Heart right ventricle (tissue), 16 donors: ENCODE measurements around the gene FANCC. TPM values are rescaled to one million over a fixed set of nuclear protein-coding genes. Genes with fewer than 3 reads are reported as not detected.
A peak's percentile ranks its signal among the peaks of the same experiment; 100 is the strongest.

Experiments
- ATAC-seq, 8 donors: fragments of 200-7000 bp; cut with Tn5 transposase; one replicate each; pipeline ENCODE4 v1.9.1; 2020; ENCODE audit warnings: mild to moderate bottlenecking in 8 of 8, moderate library complexity in 8 of 8, moderate number of reproducible peaks in 1 of 8
- DNase-seq, 2 donors: peaks; one replicate each; pipeline ENCODE4 v3.0.0-alpha.2; 2020
- H3K27ac ChIP-seq, 10 donors: fragments of 200-600 bp; sonication (generic) in 2 of 10; one replicate each; pipeline versions ENCODE4 v1.5.0 to v1.8.0; 2020 to 2022; ENCODE audit warnings: mild to moderate bottlenecking in 3 of 10
- H3K27me3 ChIP-seq, 7 donors: fragments of 200-600 bp; one replicate each; pipeline ENCODE4 v1.8.0; 2021 to 2022; ENCODE audit warnings: mild to moderate bottlenecking in 2 of 7
- H3K36me3 ChIP-seq, 9 donors: fragments of 200-600 bp; sonication (generic) in 1 of 9; one replicate each; pipeline versions ENCODE4 v1.5.0 to v1.8.0; 2020 to 2022; ENCODE audit warnings: mild to moderate bottlenecking in 2 of 9
- H3K4me1 ChIP-seq, 9 donors: fragments of 200-600 bp; sonication (generic) in 1 of 9; one replicate each; pipeline versions ENCODE4 v1.5.0 to v1.8.0; 2020 to 2022; ENCODE audit warnings: mild to moderate bottlenecking in 4 of 9
- H3K4me3 ChIP-seq, 10 donors: fragments of 200-600 bp; sonication (generic) in 2 of 10; one replicate each; pipeline versions ENCODE4 v1.5.0 to v1.8.0; 2020 to 2022; ENCODE audit warnings: mild to moderate bottlenecking in 7 of 10, moderate library complexity in 2 of 10
- H3K9me3 ChIP-seq, 11 donors: fragments of 200-600 bp in 10 of 11; sonication (generic) in 2 of 11; one replicate each; pipeline versions ENCODE4 v1.5.0 to v1.8.0; 2013 to 2022; ENCODE audit warnings: mild to moderate bottlenecking in 2 of 11, control low read depth in 1 of 11, moderate library complexity in 1 of 11
- WGBS, 2 donors: extraction: QIAGEN DNeasy Blood & Tissue Kit; methylation state at CpG; one replicate each; pipeline ENCODE4 v1.1.7; 2013; ENCODE audit warnings: inconsistent platforms in 1 of 2; 5-methylcytosine and 5-hydroxymethylcytosine counted together
- intact Hi-C, 10 donors: fragments of 100-400 bp; cut with DNase I; formaldehyde crosslinking; loops; one replicate each; pipeline versions ENCODE4 v1.11.1 to v1.14.2; 2022
- polyA plus RNA-seq, 2 donors: library from polyadenylated mRNA; stranded (reverse); fragments of 200-250 nt; gene quantifications; one replicate each; pipeline ENCODE4 v1.2.3, GENCODE V29; 2013
- total RNA-seq, 10 donors: library from RNA; stranded (reverse); fragmentation: NEBNext Ultra II Directional in 3 of 10; extraction: Animal tissue kit (Norgen Biotek cat#: 25700) in 3 of 10; gene quantifications; one replicate each; pipeline versions ENCODE4 v1.2.1 to v1.2.4, GENCODE V29; 2021 to 2023
- TF ChIP-seq, protein P1 (sequence below), 9 donors: fragments of 200-600 bp; sonication (generic) in 2 of 9; IDR thresholded peaks; one replicate each; pipeline versions ENCODE4 v1.5.0 to v1.8.0; 2021 to 2022; ENCODE audit warnings: antibody characterized with exemption in 9 of 9, mild to moderate bottlenecking in 5 of 9, moderate library complexity in 1 of 9
- donor health status: Arrhythmogenic right ventricular cardiomyopathy.
- donor health status: ischemic (EF 13 %, LVEDD 7.1; RV severe dilation, severe dysfunction).
- donor health status: healthy with polysubstance abuse.
- donor health status: DM: no; HTN: yes; CAD: no.
- donor health status: DM: no; HTN: no; CAD: no.
- donor health status: ischemic (EF 25% LVEDD 6.9; RV normal size, moderate dysfunction).
- donor health status: ischemic (EF 25% LVEDD 5.7; RV mildly dilated, moderate dysfunction).
- donor health status: healthy.
- donor health status: DM: yes; HTN: yes; CAD: no.
- donor health status: Ischemic cardiomyopathy.
- donor health status: ischemic (EF 35%, LVEDD 5.7; RV mildly dilated, moderate dysfunction).
- donor health status: nonischemic (EF 11% LVEDD 7.7; RV severe dilation, severe dysfunction).
- donor health status: DM: yes; HTN: yes; CAD: no.
- donor health status: PGD.
- donor health status: ischemic (EF 29% LVEDD 5.4; RV normal size, mild dysfunction).
- donor health status: nonischemic (EF 23%, LVEDD 6.1; RV moderate dilation, normal function).

FANCC gene
- total and polyA plus RNA-seq, 12 donors = 2.9 to 6.8 (median 4.3) TPM

DNA sequence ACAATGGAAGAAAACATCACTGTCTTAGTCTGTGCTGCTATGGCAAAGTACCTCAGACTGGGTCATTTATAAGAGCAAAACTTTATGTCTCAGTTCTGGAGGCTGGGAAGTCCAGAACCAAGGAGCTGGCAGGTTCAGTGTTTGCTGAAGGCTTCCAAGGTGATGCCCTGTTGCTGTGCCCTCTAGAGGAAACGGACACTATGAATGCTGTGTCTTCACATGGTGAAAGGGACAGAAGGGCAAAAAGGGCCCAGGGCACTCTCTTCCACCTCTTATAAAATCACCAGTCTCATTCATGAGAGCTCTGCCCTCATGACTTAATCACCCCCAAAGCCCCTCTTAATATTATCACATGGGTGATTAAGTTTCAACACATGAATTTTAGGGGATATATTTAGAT lies 143.5 kb downstream of the FANCC start:
- intact Hi-C loops = no loop called here
- no peak for ATAC-seq
- H3K9me3 ChIP-seq = no peaks in the 10 kb centered on the region
- H3K36me3 ChIP-seq = peaks cover 0 to 8% (median 0%) of the 10 kb centered on the region in 9 donors
- 64 to 84% methylated on average over 1 of the region's 1 CpG for WGBS, 2 donors
- H3K27me3 ChIP-seq = no peaks in the 10 kb centered on the region
- no peak overlapping the region for H3K27ac ChIP-seq
- no peak for DNase-seq
- TF ChIP-seq, protein P1, sequence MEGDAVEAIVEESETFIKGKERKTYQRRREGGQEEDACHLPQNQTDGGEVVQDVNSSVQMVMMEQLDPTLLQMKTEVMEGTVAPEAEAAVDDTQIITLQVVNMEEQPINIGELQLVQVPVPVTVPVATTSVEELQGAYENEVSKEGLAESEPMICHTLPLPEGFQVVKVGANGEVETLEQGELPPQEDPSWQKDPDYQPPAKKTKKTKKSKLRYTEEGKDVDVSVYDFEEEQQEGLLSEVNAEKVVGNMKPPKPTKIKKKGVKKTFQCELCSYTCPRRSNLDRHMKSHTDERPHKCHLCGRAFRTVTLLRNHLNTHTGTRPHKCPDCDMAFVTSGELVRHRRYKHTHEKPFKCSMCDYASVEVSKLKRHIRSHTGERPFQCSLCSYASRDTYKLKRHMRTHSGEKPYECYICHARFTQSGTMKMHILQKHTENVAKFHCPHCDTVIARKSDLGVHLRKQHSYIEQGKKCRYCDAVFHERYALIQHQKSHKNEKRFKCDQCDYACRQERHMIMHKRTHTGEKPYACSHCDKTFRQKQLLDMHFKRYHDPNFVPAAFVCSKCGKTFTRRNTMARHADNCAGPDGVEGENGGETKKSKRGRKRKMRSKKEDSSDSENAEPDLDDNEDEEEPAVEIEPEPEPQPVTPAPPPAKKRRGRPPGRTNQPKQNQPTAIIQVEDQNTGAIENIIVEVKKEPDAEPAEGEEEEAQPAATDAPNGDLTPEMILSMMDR (IDR thresholded peaks at IDR 0.05) = no peak
- H3K4me1 ChIP-seq = peaks cover 0 to 12% (median 0%) of the 10 kb centered on the region in 9 donors
- H3K4me3 ChIP-seq = no peak overlapping the region

DNA sequence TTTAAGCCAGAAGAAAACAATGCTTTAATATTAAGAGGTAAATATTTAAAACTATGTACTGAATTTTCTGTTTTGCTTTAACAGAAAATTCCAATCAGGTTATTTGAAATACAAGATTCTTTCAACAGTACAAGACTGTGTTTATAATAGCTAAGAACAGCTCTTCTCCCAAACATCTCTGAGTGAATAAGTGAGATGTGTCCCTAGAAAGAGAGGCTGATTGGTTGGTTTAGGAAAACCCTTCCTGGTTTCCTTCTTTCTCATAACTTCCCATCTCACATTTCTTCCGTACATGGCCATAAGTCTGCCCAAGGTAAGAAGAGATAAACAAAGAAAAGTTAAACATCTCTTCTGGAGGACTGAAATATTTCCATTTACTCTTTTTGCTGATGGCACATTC lies 145.9 kb downstream of the FANCC start:
- 90 to 93% methylated on average over 1 of the region's 1 CpG for WGBS, 2 donors
- no peak for ATAC-seq
- peak overlapping the region in 1 of 10 donors; percentile 25 for H3K27ac ChIP-seq

DNA sequence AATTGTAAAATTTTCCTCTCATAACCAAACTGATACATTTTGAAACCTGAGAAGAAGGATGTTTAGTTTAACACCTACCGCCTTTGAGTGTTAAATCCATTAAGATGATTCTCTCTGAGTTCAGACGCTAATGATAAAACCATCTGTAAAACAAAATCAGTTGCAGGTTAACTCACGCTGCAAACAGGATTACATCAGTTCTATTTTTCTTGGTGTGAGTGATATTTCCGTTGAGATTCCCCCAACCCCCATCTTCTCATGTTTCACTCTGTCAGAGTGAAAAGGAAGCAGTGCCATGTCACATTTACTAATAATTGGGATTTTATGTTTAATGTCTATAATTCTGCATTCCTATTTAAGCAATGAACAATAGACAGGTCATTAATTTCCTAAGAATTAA lies 146.5 kb downstream of the FANCC start:
- H3K9me3 ChIP-seq = no peaks in the 10 kb centered on the region
- 48 to 55% methylated on average over 4 of the region's 4 CpGs for WGBS, 2 donors
- TF ChIP-seq, protein P1 (IDR thresholded peaks at IDR 0.05) = no peak
- no peak overlapping the region for H3K4me3 ChIP-seq
- intact Hi-C loops = no loop called here
- peak overlapping the region in 1 of 10 donors; percentile 25 for H3K27ac ChIP-seq
- no peaks in the 10 kb centered on the region for H3K27me3 ChIP-seq
- ATAC-seq (peak in 4 of 8 donors; percentile 38 to 84 (median 78)), DNase-seq (no peak)
- peaks cover 0 to 9% (median 0%) of the 10 kb centered on the region in 9 donors for H3K36me3 ChIP-seq
- H3K4me1 ChIP-seq = peaks cover 0 to 12% (median 0%) of the 10 kb centered on the region in 9 donors

More for the DNA sequence above, 145.9 kb downstream of the FANCC start:
- TF ChIP-seq, protein P1 (IDR thresholded peaks at IDR 0.05) = no peak
- Histone ChIP-seq H3K27me3 (no peaks in the 10 kb centered on the region), H3K36me3 (peaks cover 0 to 9% (median 0%) of the 10 kb centered on the region in 9 donors), H3K4me3 (no peak overlapping the region), H3K9me3 (no peaks in the 10 kb centered on the region), H3K4me1 (peaks cover 0 to 12% (median 0%) of the 10 kb centered on the region in 9 donors)
- DNase-seq = no peak
- intact Hi-C loops = no loop called here

DNA sequence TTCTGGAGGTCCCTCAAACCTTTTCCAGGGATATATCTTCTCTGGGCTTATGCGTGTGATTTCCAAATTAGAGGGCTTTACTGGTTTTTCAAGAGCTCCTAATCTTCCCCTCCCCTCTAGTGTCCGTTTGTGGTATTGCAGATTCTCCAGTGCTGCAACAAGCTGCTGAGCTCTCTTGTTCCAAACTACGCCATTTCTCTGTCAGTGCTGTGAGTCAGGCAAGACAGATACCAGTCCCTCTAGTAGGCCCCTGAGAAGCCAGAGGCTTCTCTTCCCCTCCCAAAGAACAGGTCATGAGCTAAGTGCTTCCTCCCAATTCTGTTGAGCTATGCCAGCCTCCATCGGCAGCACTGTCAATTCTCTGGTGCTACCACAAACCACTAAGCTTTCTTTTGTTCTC lies 149.5 kb downstream of the FANCC start:
- intact Hi-C loops = no loop called here
- TF ChIP-seq, protein P1 (IDR thresholded peaks at IDR 0.05) = peak; percentile 52 to 86 (median 73)
- H3K9me3 ChIP-seq = peaks cover 0 to 15% (median 0%) of the 10 kb centered on the region in 11 donors
- DNase-seq (peak in 1 of 2 donors; percentile 72), ATAC-seq (peak in 3 of 8 donors; percentile 35 to 60 (median 46))
- peaks cover 0 to 12% (median 0%) of the 10 kb centered on the region in 9 donors for H3K4me1 ChIP-seq
- WGBS, 2 donors = 71 to 73% methylated on average over 4 of the region's 4 CpGs
- no peak overlapping the region for H3K27ac ChIP-seq
- H3K4me3 ChIP-seq = no peak overlapping the region
- no peaks in the 10 kb centered on the region for H3K27me3 ChIP-seq
- H3K36me3 ChIP-seq = peaks cover 0 to 9% (median 0%) of the 10 kb centered on the region in 9 donors
